NCI-H1694 (cell line): ENCODE data around the gene NPC1.

Source experiments
- DNase-seq: peaks from one replicate; lab custom pipeline; 2025; lab: John Stamatoyannopoulos, UW

NPC1 gene

DNA sequence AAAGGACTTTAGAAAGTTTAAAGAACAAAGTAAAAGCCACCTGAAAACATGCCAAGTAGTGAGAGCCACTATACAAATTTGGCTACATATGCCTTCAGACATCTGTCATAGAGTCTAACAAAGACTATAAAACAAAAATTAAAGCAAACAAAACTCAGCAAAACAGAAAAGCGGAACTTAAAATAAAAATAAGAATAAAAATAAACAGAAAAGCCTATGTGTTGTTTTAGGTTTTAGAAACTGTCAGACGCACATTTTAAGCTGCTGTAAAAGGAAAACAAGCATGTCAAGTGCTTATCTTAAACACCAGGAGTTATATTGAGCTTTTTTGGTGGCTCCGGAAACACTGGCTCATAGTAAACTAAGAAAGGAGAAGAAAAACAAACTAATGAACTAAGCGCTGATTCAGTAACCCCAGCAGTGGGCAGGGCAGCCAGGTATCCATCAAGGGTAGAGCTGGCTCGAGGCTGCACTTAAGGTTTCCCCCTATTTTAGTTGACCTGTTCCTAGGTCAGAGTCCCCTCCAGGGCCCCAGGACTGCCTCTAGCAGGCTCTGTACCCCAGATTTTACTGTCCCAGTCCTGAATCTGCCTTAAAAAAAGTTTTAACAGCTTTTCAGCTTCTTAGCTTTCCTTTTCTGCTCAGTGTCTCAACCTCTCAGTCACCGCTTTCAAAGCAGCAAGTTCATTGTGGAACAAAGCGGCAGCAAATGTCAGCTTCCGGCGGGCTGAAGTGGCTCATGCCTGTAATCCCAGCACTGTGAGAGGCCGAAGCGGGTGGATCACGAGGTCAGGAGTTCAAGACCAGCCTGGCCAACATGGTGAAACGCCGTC, 98.4 kb downstream of the NPC1 start:
- DNase-seq: no peak

DNA sequence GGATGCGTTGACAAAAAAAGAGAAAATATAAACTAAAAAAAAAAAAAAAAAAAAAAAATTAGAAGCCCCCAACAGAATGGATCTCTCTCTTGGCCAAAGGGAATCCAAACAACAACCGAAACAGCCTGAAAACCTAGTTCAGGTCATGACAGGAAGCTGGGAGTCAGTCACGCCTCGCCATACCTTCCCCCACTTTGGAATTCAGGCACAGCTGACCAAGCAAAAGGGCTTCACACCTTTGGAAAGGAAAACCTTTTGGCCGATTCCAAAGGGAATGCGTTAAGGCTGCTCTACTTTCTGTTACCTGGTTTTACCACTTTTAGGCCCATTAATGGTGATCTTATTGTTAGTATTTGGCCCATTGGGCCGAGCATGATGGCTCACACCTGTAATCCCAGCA, 100.9 kb downstream of the NPC1 start:
- no peak for DNase-seq

DNA sequence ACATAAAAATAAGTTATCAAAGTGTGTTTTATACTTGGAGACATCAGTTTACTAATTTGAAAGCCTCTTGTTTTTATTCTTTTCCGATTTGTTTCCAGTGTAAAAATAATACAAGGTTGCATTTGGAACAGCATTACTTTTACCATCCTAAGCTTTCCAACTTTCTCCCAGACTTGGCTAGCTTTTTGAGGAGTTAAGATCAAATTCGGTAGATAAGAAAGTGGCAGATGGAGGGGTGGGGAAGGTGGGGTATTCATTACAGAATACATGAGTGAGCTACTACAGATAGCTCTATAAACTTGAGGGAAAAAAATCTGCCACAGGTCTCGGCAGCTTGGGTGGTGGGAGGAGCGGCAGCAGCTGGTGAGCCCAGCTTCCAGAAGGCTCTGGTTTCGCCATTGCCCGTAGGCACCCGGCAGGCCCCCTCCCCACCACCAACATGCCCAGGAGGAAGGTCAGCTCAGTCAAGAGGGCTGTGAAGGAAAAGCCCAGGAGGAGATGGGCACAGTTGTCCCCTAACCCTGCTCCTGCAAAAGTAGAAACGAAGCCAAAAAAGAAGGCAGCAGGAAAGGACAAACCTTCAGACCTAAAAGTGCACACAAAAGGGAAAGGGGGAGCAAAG, 101.6 kb downstream of the NPC1 start:
- DNase-seq: peak; percentile 25
